Measurements from ENCODE around the gene SYNPO. TPM values are rescaled to one million over a fixed set of nuclear protein-coding genes. Genes with fewer than 3 reads are reported as not detected.
A peak's percentile ranks its signal among the peaks of the same experiment; 100 is the strongest.

Gene SYNPO
- total RNA-seq, 1 donor from 2014 or later, result 0.41 TPM

GRCh38 chr5:150644514-150644913 is 4.1 kb downstream of the SYNPO start:
- Mint-ChIP-seq H3K27ac (no peak overlapping the region), H3K4me3 (no peak overlapping the region), H3K9me3 (no peaks in the 10 kb centered on the region), H3K36me3 (no peaks in the 10 kb centered on the region), H3K27me3 (ENCODE audit: insufficient read depth, low read depth) (peaks cover 14% of the 10 kb centered on the region), H3K4me1 (peaks cover 57% of the 10 kb centered on the region)
- H3K27ac ChIP-seq, result peak overlapping the region; percentile 56
- no peaks in the 10 kb centered on the region for H3K36me3 ChIP-seq
- peaks cover 24% of the 10 kb centered on the region for H3F3A ChIP-seq (ENCODE audit: low read depth)
- peaks cover 54% of the 10 kb centered on the region for H3K4me1 ChIP-seq
- H4K20me1 ChIP-seq (ENCODE audit: low read depth), result no peaks in the 10 kb centered on the region
- no peaks in the 10 kb centered on the region for H3K27me3 ChIP-seq
- H3K4me2 ChIP-seq, result peak overlapping the region; percentile 63
- H3K4me3 ChIP-seq, result no peak overlapping the region
- TF ChIP-seq EZH2phosphoT487 (IDR thresholded peaks at IDR 0.05) (no peak), EZH2 (IDR thresholded peaks at IDR 0.05) (no peak), CTCF (IDR thresholded peaks at IDR 0.05) (no peak)
- H3K79me2 ChIP-seq (ENCODE audit: low read depth), result no peaks in the 10 kb centered on the region
- no peak overlapping the region for H3K9ac ChIP-seq
- H2AFZ ChIP-seq (replicated peaks), result no peak overlapping the region
- no peak for DNase-seq (ENCODE audit: low spot score)
- no peaks in the 10 kb centered on the region for H3K9me3 ChIP-seq (ENCODE audit: low read depth)

- Mint-ChIP-seq H3K4me3 (no peak overlapping the region), H3K36me3 (no peaks in the 10 kb centered on the region), H3K27ac (no peak overlapping the region), H3K4me1 (peaks cover 54% of the 10 kb centered on the region), H3K9me3 (no peaks in the 10 kb centered on the region), H3K27me3 (ENCODE audit: insufficient read depth, low read depth) (peaks cover 11% of the 10 kb centered on the region)
- H3F3A ChIP-seq (ENCODE audit: low read depth), result peaks cover 23% of the 10 kb centered on the region
- peak overlapping the region; percentile 56 for H3K27ac ChIP-seq
- H3K9ac ChIP-seq, result no peak overlapping the region
- no peaks in the 10 kb centered on the region for H3K36me3 ChIP-seq
- no peaks in the 10 kb centered on the region for H3K79me2 ChIP-seq (ENCODE audit: low read depth)
- no peaks in the 10 kb centered on the region for H3K9me3 ChIP-seq (ENCODE audit: low read depth)
- H3K27me3 ChIP-seq, result no peaks in the 10 kb centered on the region
- no peak overlapping the region for H2AFZ ChIP-seq (replicated peaks)
- no peak overlapping the region for H3K4me3 ChIP-seq
- H3K4me1 ChIP-seq, result peaks cover 49% of the 10 kb centered on the region
- peak; percentile 86 for DNase-seq (ENCODE audit: low spot score)
- no peaks in the 10 kb centered on the region for H4K20me1 ChIP-seq (ENCODE audit: low read depth)
- TF ChIP-seq EZH2phosphoT487 (IDR thresholded peaks at IDR 0.05), result no peak
- H3K4me2 ChIP-seq, result peak overlapping the region; percentile 63
Observed at GRCh38 chr5:150645070-150645700, 4.7 kb downstream of the SYNPO start.

- no peak overlapping the region for H3K4me3 ChIP-seq
- H3K9me3 ChIP-seq (ENCODE audit: low read depth), result no peaks in the 10 kb centered on the region
- H2AFZ ChIP-seq (replicated peaks), result peak overlapping the region; percentile 9
- peaks cover 53% of the 10 kb centered on the region for H3K4me1 ChIP-seq
- no peaks in the 10 kb centered on the region for H3K36me3 ChIP-seq
- no peak overlapping the region for H3K9ac ChIP-seq
- no peak for TF ChIP-seq CTCF (IDR thresholded peaks at IDR 0.05)
- H4K20me1 ChIP-seq (ENCODE audit: low read depth), result no peaks in the 10 kb centered on the region
- peaks cover 56% of the 10 kb centered on the region for H3K4me1 Mint-ChIP-seq
- peaks cover 13% of the 10 kb centered on the region for H3K27me3 Mint-ChIP-seq (ENCODE audit: insufficient read depth, low read depth)
- H3K27ac Mint-ChIP-seq, result peak overlapping the region; percentile 76
- no peaks in the 10 kb centered on the region for H3K9me3 Mint-ChIP-seq
- H3K4me3 Mint-ChIP-seq, result peak overlapping the region; percentile 30
- no peaks in the 10 kb centered on the region for H3K27me3 ChIP-seq
- DNase-seq (ENCODE audit: low spot score), result peak; percentile 59
- peak overlapping the region; percentile 2 for H3K4me2 ChIP-seq
- H3K36me3 Mint-ChIP-seq, result no peaks in the 10 kb centered on the region
- no peaks in the 10 kb centered on the region for H3K79me2 ChIP-seq (ENCODE audit: low read depth)
- H3K27ac ChIP-seq, result no peak overlapping the region
- peaks cover 34% of the 10 kb centered on the region for H3F3A ChIP-seq (ENCODE audit: low read depth)
Observed at GRCh38 chr5:150647275-150648251, 7.1 kb downstream of the SYNPO start.

Measured in neural progenitor cell (in vitro differentiated cells).